Gastrocnemius medialis (tissue), 4 donors: ENCODE data around the gene CRB2.

ENCODE experiments used
- CTCF ChIP-seq, 5 experiments: fragments of 450-650 bp in 3 of 5; fragments of 200-600 bp in 2 of 5; sonication (generic) in 2 of 5; IDR thresholded peaks in 4 of 5; conservative IDR thresholded peaks in 1 of 5; 1 replicate in 4 of 5; 2 replicates in 1 of 5; pipeline ENCODE4 v1.5.1; 2016 to 2019; ENCODE audit warnings: antibody characterized with exemption in 5 of 5, mild to moderate bottlenecking in 3 of 5, moderate library complexity in 3 of 5
- POLR2A ChIP-seq, 2 donors: fragments of 450-650 bp; IDR thresholded peaks; one replicate each; pipeline ENCODE4 v1.6.1; 2017; ENCODE audit warnings: antibody characterized with exemption in 2 of 2, mild to moderate bottlenecking in 2 of 2, moderate library complexity in 2 of 2

GRCh38 chr9:123311250-123311752 lies 44.7 kb upstream of the CRB2 start:
- TF ChIP-seq CTCF (IDR thresholded peaks at IDR 0.05 in 4 of 5, conservative IDR thresholded peaks at IDR 0.05 in 1 of 5) (no peak), POLR2A (IDR thresholded peaks at IDR 0.05) (no peak)
